ENCODE results near the gene TRMT11.
"Not testable (repeated sequence)": the region's sequence is repeated elsewhere in the genome, so short reads cannot be mapped to it uniquely, and the experiment has no call there.

Gene TRMT11

GRCh38 chr6:126020305-126021050 lies 34.1 kb downstream of the TRMT11 start:
- no peak for TF ChIP-seq CTCF (IDR thresholded peaks at IDR 0.05; ENCODE audit: low read depth, low read length)
- DNase-seq (ENCODE audit: low read depth in 2 of 2) = peak in 1 of 2 donors; percentile 49
- H3K4me3 ChIP-seq (replicated peaks in 1 of 2; ENCODE audit: low read depth in 2 of 2, low read length in 2 of 2) = no peak overlapping the region

GRCh38 chr6:126023474-126023873 lies 37.1 kb downstream of the TRMT11 start:
- DNase-seq (ENCODE audit: low read depth in 2 of 2) = peak in 1 of 2 donors; percentile 59
- H3K4me3 ChIP-seq (replicated peaks in 1 of 2; ENCODE audit: low read depth in 2 of 2, low read length in 2 of 2) = not testable (repeated sequence)

- H3K4me3 ChIP-seq (replicated peaks in 1 of 2; ENCODE audit: low read depth in 2 of 2, low read length in 2 of 2) = no peak overlapping the region
- TF ChIP-seq CTCF (IDR thresholded peaks at IDR 0.05; ENCODE audit: low read depth, low read length) = no peak
- no peak for DNase-seq (ENCODE audit: low read depth in 2 of 2)
Measured at GRCh38 chr6:126026001-126026400, 39.7 kb downstream of the TRMT11 start.

GRCh38 chr6:126027601-126028000 lies 41.3 kb downstream of the TRMT11 start:
- DNase-seq (ENCODE audit: low read depth in 2 of 2) = peak in 1 of 2 donors; percentile 51
- H3K4me3 ChIP-seq (replicated peaks in 1 of 2; ENCODE audit: low read depth in 2 of 2, low read length in 2 of 2) = no peak overlapping the region
- TF ChIP-seq CTCF (IDR thresholded peaks at IDR 0.05; ENCODE audit: low read depth, low read length) = no peak

GRCh38 chr6:126030045-126030444 lies 43.7 kb downstream of the TRMT11 start:
- H3K4me3 ChIP-seq (replicated peaks in 1 of 2; ENCODE audit: low read depth in 2 of 2, low read length in 2 of 2) = no peak overlapping the region
- TF ChIP-seq CTCF (IDR thresholded peaks at IDR 0.05; ENCODE audit: low read depth, low read length) = no peak
- DNase-seq (ENCODE audit: low read depth in 2 of 2) = peak in 1 of 2 donors; percentile 24

- DNase-seq (ENCODE audit: low read depth in 2 of 2) = peak; percentile 91 to 94
Measured at GRCh38 chr6:126033696-126034095, 47.4 kb downstream of the TRMT11 start.

GRCh38 chr6:126034656-126035055 lies 48.3 kb downstream of the TRMT11 start:
- no peak for DNase-seq (ENCODE audit: low read depth in 2 of 2)
- TF ChIP-seq CTCF (IDR thresholded peaks at IDR 0.05; ENCODE audit: low read depth, low read length) = no peak
- H3K4me3 ChIP-seq (replicated peaks in 1 of 2; ENCODE audit: low read depth in 2 of 2, low read length in 2 of 2) = no peak overlapping the region

More at GRCh38 chr6:126033696-126034095, 47.4 kb downstream of the TRMT11 start:
- TF ChIP-seq CTCF (IDR thresholded peaks at IDR 0.05; ENCODE audit: low read depth, low read length) = peak; percentile 76
- H3K4me3 ChIP-seq (replicated peaks in 1 of 2; ENCODE audit: low read depth in 2 of 2, low read length in 2 of 2) = no peak overlapping the region
